Fibroblast of pulmonary artery (primary cell): Measurements from ENCODE around the gene ZBTB16.

Experiments
- DNase-seq: peaks from one replicate; pipeline ENCODE4 v3.0.0-alpha.2; 2010; ENCODE audit warnings: low read depth
- H3K4me3 ChIP-seq: replicated peaks from 2 replicates; pipeline ENCODE4 v1.5.1; 2011; ENCODE audit warnings: low read depth, mild to moderate bottlenecking, control low read depth, low read length, moderate library complexity
- TF ChIP-seq, protein P1 (sequence below): IDR thresholded peaks from 2 replicates; pipeline ENCODE4 v1.5.1; 2011; ENCODE audit warnings: mild to moderate bottlenecking, control low read depth, low read length, inconsistent platforms; ENCODE audit errors: missing control alignments

ZBTB16 gene

DNA sequence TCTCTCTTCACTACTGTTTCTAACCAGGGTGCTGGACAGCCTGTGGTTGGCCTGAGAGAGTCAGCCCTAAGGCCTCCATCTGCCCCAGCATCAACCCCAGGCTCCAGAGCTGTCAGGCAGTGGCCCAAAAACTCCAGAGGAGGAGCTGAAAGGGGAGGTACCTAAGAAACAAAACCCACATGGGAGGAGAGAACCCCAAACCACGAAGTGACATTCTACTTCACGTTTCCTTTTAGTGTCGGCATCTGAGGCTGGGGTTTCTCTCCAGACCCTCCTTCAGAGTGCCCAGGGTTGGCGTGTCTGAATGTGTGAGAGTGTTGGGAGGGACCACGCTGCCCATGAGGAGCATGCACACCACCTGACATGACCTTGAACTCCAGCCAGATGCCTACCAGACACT, 166.8 kb downstream of the ZBTB16 start:
- no peak overlapping the region for H3K4me3 ChIP-seq
- TF ChIP-seq, protein P1, sequence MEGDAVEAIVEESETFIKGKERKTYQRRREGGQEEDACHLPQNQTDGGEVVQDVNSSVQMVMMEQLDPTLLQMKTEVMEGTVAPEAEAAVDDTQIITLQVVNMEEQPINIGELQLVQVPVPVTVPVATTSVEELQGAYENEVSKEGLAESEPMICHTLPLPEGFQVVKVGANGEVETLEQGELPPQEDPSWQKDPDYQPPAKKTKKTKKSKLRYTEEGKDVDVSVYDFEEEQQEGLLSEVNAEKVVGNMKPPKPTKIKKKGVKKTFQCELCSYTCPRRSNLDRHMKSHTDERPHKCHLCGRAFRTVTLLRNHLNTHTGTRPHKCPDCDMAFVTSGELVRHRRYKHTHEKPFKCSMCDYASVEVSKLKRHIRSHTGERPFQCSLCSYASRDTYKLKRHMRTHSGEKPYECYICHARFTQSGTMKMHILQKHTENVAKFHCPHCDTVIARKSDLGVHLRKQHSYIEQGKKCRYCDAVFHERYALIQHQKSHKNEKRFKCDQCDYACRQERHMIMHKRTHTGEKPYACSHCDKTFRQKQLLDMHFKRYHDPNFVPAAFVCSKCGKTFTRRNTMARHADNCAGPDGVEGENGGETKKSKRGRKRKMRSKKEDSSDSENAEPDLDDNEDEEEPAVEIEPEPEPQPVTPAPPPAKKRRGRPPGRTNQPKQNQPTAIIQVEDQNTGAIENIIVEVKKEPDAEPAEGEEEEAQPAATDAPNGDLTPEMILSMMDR: no peak
- no peak for DNase-seq

DNA sequence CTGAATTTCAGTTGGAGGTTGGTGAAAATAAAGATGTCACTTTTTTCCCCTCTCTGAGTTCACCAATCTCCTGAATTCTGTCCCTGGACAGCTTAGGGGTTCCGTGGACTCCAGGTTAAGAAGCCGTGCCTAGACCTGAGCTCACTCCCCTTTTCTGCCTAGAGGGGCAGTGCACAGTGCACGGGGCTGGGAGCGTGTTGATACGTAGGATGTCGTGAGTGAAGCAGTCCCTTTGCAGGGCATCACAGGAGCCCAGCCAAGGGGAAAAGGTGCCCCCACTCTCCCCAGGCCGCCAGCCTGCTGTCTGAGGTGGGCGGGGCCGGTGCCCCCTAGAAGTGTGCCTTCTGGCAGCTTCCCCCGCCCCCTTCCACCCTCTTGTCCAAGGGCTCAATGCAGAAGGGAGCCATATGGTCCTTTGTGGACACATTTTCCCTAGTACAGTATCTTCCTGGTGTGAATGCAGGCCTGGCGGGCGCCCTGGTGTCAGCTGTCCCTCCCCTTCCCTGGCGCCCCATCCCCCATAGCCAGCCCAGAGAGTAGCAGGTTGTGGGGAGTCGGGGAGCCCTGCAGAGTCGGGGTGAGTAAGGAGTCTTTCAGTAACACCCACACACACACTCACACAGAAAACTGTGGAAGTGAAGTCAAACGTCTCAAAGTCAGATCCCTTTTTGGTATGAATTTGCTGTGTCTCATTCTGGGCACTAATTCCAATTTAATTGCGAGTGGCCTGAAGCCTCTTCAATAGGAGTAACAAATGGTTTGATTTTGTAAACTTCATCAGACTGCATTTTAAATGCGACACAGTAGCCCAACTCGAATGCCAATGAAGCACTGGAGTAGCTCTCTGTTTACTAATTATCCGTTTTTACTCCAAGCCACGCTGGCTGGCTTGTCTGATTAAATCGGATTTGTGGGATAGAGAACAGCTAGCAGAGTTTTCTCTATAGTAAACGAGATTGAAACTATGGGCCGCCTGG, 169.2 kb downstream of the ZBTB16 start:
- TF ChIP-seq, protein P1: no peak
- DNase-seq: no peak

DNA sequence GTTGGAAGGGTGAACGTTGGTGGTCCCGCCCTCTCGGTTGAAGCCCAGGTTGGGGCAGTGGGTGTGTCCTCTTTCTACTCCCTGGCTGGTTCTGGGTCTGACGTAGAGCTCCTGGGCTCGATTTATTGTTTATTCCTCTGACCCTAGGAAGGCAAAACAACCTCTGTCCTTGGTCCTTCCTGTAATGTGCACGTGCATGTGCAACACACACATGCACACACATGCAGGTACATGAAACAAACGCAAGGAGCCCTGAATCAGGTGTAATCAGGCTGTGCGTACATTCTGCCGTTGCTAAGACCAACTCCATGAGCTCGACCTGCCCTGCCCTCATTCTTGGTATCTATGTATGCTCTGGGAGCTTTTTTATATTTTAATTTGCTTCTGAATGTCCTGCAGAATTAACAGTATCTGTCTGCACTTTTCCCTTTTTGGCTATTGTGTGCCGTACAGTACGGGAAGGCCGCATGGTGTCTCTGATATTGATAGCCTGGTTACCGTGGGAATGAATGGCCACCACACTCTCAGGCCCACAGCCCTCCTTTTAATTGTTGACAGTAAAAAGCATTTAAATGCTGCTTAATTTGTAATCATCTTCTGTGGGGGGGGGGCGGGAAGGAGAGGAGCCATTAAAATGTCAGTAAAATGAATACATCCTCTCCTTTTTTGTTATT, 170.7 kb downstream of the ZBTB16 start:
- TF ChIP-seq, protein P1: no peak
- no peak for DNase-seq
- no peak overlapping the region for H3K4me3 ChIP-seq

More for the DNA sequence above, 169.2 kb downstream of the ZBTB16 start:
- H3K4me3 ChIP-seq: no peak overlapping the region

DNA sequence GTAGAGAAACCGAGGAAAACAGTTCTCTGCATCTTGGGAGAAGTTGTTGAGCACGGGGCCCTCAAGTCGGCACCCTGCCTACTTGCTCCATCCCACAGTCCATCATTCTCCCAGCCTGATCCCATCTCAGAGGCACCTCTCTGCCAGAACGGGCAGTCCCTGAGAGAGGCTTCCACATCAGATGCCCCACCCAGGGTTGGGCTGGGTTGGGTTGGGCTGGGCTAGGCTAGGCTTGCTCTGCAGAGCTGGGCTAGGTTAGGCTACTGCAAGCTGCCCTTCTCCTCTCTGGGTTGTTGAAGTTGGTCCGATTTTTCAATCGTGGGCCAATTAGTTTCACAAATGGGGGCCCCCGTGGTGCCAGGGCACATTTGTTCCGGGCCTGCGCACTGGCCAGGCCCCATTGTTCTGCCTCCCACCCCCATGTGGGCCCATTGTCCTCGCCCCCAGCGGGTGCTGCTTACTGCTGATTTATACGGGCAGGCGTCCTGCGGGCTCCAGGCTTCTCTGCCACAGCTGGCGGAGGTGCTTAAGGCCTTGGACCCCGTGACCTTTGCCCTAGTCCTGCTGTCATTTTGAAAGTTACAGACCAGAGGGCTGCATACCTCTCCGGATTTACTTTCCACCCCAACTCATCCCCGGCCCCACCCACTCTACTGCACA, 173.0 kb downstream of the ZBTB16 start:
- DNase-seq: no peak
- H3K4me3 ChIP-seq: no peak overlapping the region
- TF ChIP-seq, protein P1: no peak

DNA sequence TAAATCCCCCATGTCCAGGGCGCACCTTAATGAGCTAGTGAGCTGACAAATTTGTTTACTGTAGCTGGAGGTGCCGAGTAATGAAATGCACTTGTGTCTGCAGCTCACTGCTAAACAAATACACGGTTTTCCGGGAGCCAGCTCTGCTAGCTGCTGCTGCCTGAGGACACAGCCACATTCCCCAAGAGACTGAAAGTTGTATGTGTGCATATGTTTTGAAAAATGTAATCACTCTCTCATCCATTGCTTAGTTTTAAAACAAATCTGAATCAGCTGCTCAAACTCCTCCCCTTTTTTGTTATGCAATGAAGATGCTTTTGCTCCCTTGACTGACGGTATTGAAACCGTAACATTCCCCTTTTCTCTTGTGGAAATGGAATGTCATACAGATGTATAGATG, 174.2 kb downstream of the ZBTB16 start:
- TF ChIP-seq, protein P1: no peak
- peak; percentile 35 for DNase-seq
- H3K4me3 ChIP-seq: no peak overlapping the region

DNA sequence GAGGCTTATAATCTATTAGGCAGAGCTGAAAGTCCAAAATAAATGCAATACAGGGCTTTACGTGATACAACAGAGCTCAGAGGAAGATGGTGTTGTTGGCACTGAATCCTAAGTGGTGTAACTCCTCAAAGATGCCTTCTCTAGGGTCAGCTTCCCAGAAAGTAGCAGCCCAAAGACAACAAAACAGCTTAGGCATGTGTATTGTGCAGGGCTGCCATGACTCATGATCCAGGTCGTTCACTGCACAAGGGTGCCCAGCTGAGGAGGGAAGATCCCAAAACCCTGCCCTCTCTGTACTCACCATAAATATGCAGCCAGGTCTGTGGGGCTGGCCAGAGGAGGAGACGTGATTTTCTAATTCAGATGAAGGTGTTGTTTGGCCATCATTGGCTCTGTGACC, 177.3 kb downstream of the ZBTB16 start:
- DNase-seq: peak; percentile 81
- TF ChIP-seq, protein P1: no peak
- H3K4me3 ChIP-seq: no peak overlapping the region
